Islet precursor cell (in vitro differentiated cells): ENCODE results near the gene EPG5.
"Not testable (repeated sequence)": the region's sequence is repeated elsewhere in the genome, so short reads cannot be mapped to it uniquely, and the experiment has no call there.

ENCODE experiments used
- DNase-seq: peaks from one replicate; pipeline ENCODE4 v3.0.0-alpha.2; 2018

The EPG5 gene

GRCh38 chr18:45967007-45967706 lies at the start of gene EPG5:
EPG5 (minus strand) TSS chr18:45967329; CDS start chr18:45967239, 90 bp downstream.
- DNase-seq = peak; percentile 99

- no peak for DNase-seq
These were observed 46.5 kb upstream of the EPG5 start for GRCh38 chr18:46013484-46014189.

- DNase-seq = no peak
These were observed 43.5 kb upstream of the EPG5 start for GRCh38 chr18:46010676-46011075.

GRCh38 chr18:46010050-46010449 lies 42.9 kb upstream of the EPG5 start:
- DNase-seq = no peak

- no peak for DNase-seq
These were observed 42.2 kb upstream of the EPG5 start for GRCh38 chr18:46009125-46009840.

GRCh38 chr18:46008531-46008930 lies 41.4 kb upstream of the EPG5 start:
- DNase-seq = no peak

GRCh38 chr18:46007165-46007564 lies 40.0 kb upstream of the EPG5 start:
- DNase-seq = no peak

- DNase-seq = no peak
These were observed 35.8 kb upstream of the EPG5 start for GRCh38 chr18:46002934-46003333.

- no peak for DNase-seq
These were observed 34.8 kb upstream of the EPG5 start for GRCh38 chr18:46001892-46002291.

- no peak for DNase-seq
These were observed 33.9 kb upstream of the EPG5 start for GRCh38 chr18:46001074-46001473.

- DNase-seq = no peak
These were observed 32.4 kb upstream of the EPG5 start for GRCh38 chr18:45999536-45999935.

GRCh38 chr18:45998244-45998643 lies 31.1 kb upstream of the EPG5 start:
- no peak for DNase-seq

- DNase-seq = no peak
These were observed 30.6 kb upstream of the EPG5 start for GRCh38 chr18:45997700-45998151.

GRCh38 chr18:45995461-45995860 lies 28.3 kb upstream of the EPG5 start:
- DNase-seq = no peak

GRCh38 chr18:45993438-45993837 lies 26.3 kb upstream of the EPG5 start:
- no peak for DNase-seq

GRCh38 chr18:45992527-45992926 lies 25.4 kb upstream of the EPG5 start:
- not testable (repeated sequence) for DNase-seq

- no peak for DNase-seq
These were observed 24.7 kb upstream of the EPG5 start for GRCh38 chr18:45991788-45992187.

GRCh38 chr18:45984546-45985235 lies 17.6 kb upstream of the EPG5 start:
- no peak for DNase-seq

GRCh38 chr18:45981821-45982220 lies 14.7 kb upstream of the EPG5 start:
- DNase-seq = no peak

GRCh38 chr18:45980229-45980628 lies 13.1 kb upstream of the EPG5 start:
- DNase-seq = no peak

GRCh38 chr18:45978084-45978483 lies 11.0 kb upstream of the EPG5 start:
- peak; percentile 79 for DNase-seq

- no peak for DNase-seq
These were observed 9.8 kb upstream of the EPG5 start for GRCh38 chr18:45976974-45977373.

GRCh38 chr18:45976566-45976965 lies 9.4 kb upstream of the EPG5 start:
- no peak for DNase-seq
